Stimulated activated CD8-positive, alpha-beta memory T cell treated with anti-CD3 and anti-CD28 coated beads, Interleukin-4, amount 100 ng/mL, for 4 hours (primary cell): ENCODE data around the gene OR4M2.
"Not testable (repeated sequence)": the region's sequence is repeated elsewhere in the genome, so short reads cannot be mapped to it uniquely, and the experiment has no call there.

Experiments
- DNase-seq, 2 donors: peaks; one replicate each; pipeline ENCODE4 v3.0.0-alpha.2; 2020; ENCODE audit warnings: low read depth in 2 of 2, low spot score in 1 of 2

Gene OR4M2, protein sequence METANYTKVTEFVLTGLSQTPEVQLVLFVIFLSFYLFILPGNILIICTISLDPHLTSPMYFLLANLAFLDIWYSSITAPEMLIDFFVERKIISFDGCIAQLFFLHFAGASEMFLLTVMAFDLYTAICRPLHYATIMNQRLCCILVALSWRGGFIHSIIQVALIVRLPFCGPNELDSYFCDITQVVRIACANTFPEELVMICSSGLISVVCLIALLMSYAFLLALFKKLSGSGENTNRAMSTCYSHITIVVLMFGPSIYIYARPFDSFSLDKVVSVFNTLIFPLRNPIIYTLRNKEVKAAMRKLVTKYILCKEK

DNA sequence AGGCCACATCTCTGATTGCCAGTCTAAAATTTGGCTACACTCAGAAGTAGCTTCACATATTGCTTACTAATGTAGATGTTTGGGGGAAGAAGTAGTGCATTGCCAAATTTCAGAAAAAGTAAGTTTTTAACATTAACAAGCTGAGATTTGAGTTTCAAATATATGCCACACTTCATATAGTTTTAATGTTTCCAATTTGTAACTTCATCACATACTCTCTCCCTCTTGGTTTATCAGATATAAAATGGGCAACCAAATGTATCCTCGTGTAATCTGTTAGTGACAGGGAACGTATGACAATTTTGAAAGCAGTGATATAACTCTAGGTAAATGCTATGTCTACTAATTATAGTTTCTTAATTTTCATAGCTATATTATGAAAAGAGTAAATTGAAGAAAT lies at the start of gene OR4M2:
Gene OR4M2 (plus strand): TSS at position 301 of the 400 bp plus-strand sequence. CDS start 98 bp downstream, at position 399.
- DNase-seq, result not testable (repeated sequence)

DNA sequence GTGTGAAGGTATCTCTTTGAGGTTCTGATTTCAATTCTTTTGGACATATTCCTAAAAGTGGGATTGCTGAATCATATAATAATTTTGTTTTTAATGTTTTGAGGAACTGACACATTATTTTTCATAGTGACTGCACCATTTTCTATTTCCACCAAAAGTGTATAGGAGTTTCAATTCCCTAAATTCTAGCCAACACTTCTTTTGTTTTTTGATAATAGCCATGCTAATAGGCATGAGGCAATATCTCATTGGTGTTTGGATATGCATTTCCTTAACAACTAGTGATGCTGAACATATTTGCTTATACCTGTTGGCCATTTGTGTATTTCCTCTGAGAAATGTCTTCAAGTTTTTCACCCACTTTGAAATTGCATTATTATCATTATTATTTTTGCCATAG lies 11.1 kb upstream of the OR4M2 start:
- DNase-seq, result not testable (repeated sequence)

DNA sequence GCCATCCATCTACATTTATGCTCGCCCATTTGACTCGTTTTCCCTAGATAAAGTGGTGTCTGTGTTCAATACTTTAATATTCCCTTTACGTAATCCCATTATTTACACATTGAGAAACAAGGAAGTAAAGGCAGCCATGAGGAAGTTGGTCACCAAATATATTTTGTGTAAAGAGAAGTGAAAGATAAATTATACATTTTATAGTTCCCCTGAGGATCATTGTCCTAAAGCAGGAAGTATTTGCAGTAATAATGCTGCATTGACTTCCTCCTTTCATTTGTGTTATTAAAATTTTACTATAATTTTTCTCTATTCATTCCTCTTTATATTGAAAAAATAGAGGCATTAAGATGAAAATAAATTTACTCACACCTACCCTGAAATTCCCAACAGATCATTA lies 1.1 kb downstream of the OR4M2 start:
- not testable (repeated sequence) for DNase-seq

DNA sequence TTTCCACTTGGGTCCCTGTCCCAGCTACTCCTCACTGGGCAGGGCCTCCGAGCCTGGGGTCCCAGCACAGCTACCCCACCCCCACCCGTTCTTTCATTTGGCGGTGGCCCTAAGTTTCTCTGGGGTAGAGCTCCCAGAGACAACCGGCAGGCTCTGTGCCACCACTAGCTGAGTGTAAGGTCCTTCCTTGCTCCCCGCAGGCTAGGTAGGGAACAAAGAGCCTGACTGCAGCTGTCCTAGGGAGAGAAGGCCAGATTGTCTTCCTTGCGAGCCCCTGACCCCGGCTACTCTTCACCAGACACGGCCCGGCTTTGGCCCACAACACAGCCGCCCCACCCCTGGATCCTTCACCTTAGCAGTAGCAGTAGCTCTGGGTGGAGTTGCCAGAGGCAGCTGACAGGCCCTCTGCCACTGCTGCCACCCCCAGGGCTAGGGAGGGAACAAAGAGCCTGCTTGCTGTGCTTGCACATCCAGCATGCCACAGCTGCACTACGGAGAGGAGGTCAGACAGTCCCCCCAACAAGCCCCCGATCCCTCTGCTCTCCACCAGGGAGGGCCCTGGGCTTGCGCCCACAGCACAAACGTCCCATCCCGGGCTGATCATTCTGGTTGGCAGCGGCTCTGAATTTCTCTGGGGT lies 18.4 kb downstream of the OR4M2 start:
- DNase-seq, result not testable (repeated sequence)

DNA sequence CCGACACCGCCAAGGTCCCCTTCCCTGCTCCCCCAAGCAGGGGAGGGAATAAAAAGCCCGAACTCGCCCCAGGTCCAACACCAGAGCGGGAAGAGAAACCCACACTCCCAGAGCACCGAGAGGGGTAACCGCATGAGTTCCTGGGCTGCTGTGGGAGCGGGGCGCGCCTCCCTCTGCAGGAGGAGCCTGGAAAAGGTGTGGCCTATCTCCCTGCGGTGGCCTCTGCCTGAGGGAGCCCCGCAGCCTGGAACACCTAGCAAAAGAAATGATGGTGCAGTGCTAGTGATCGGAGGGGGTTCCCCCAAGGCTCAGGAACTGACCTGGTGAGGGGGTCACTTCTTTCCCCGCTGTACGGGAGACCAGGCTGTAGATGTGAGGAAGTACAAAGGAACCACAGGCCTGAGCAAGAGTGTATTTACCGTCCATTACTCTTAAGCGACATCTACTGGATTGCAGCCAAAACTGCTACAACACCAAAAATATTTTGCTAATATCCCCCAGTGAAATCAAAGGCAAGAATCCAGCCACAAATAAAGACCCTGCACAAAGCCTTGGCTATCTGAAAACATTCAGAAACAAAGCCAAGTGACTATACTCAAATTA lies 19.1 kb downstream of the OR4M2 start:
- not testable (repeated sequence) for DNase-seq

DNA sequence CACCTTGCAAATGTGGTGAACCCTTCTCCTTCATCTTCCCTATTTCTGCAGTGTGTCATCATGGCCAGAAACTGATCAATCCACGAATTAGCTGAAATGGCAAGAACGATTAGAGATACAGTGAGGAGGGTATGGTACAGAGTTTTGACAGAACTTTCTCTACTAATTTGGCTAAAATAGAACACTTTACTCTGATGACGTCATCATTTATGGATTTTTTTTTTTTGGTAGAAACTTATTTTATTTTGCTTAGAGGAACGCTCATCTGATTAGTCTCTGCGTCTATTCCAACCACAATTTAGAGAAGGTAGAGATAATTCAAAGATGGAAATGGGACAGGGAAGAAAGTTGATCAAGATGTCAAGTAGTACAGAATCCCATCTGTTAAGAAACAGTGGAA lies 41.7 kb downstream of the OR4M2 start:
- not testable (repeated sequence) for DNase-seq
